Measurements from ENCODE around the gene PBX4. TPM values are rescaled to one million over a fixed set of nuclear protein-coding genes. Genes with fewer than 3 reads are reported as not detected.
A peak's percentile ranks its signal among the peaks of the same experiment; 100 is the strongest.

PBX4 gene
- total RNA-seq, 1 donor from 2014 or later = 56.1 TPM

- H3K27me3 Mint-ChIP-seq (ENCODE audit: unreplicated experiment) = peaks cover 12% of the 10 kb centered on the region
- H3K36me3 Mint-ChIP-seq (ENCODE audit: unreplicated experiment) = peaks cover 4% of the 10 kb centered on the region
- TF ChIP-seq CTCF (IDR thresholded peaks at IDR 0.05; ENCODE audit: partially characterized antibody, unreplicated experiment) = no peak
Measured at GRCh38 chr19:19588546-19588945, 29.9 kb downstream of the PBX4 start.

GRCh38 chr19:19587771-19588170 is 30.7 kb downstream of the PBX4 start:
- Mint-ChIP-seq H3K4me3 (ENCODE audit: unreplicated experiment) (no peak overlapping the region), H3K4me1 (ENCODE audit: low read depth, unreplicated experiment) (peaks cover 19% of the 10 kb centered on the region), H3K36me3 (ENCODE audit: unreplicated experiment) (peaks cover 4% of the 10 kb centered on the region), H3K27me3 (ENCODE audit: unreplicated experiment) (peaks cover 12% of the 10 kb centered on the region), H3K9me3 (ENCODE audit: unreplicated experiment) (peaks cover 6% of the 10 kb centered on the region), H3K27ac (ENCODE audit: unreplicated experiment) (no peak overlapping the region)
- DNase-seq = no peak
- no peak for TF ChIP-seq CTCF (IDR thresholded peaks at IDR 0.05; ENCODE audit: partially characterized antibody, unreplicated experiment)

More at GRCh38 chr19:19588546-19588945, 29.9 kb downstream of the PBX4 start:
- Mint-ChIP-seq H3K4me3 (ENCODE audit: unreplicated experiment) (no peak overlapping the region), H3K9me3 (ENCODE audit: unreplicated experiment) (peaks cover 6% of the 10 kb centered on the region), H3K4me1 (ENCODE audit: low read depth, unreplicated experiment) (peaks cover 19% of the 10 kb centered on the region), H3K27ac (ENCODE audit: unreplicated experiment) (no peak overlapping the region)
- no peak for DNase-seq

- DNase-seq = no peak
- Mint-ChIP-seq H3K27me3 (ENCODE audit: unreplicated experiment) (peaks cover 12% of the 10 kb centered on the region), H3K4me1 (ENCODE audit: low read depth, unreplicated experiment) (peaks cover 27% of the 10 kb centered on the region), H3K27ac (ENCODE audit: unreplicated experiment) (no peak overlapping the region), H3K36me3 (ENCODE audit: unreplicated experiment) (no peaks in the 10 kb centered on the region), H3K4me3 (ENCODE audit: unreplicated experiment) (no peak overlapping the region), H3K9me3 (ENCODE audit: unreplicated experiment) (peaks cover 6% of the 10 kb centered on the region)
- TF ChIP-seq CTCF (IDR thresholded peaks at IDR 0.05; ENCODE audit: partially characterized antibody, unreplicated experiment) = no peak
Measured at GRCh38 chr19:19584356-19584755, 34.1 kb downstream of the PBX4 start.

- H3K27me3 Mint-ChIP-seq (ENCODE audit: unreplicated experiment) = peaks cover 20% of the 10 kb centered on the region
- H3K4me3 Mint-ChIP-seq (ENCODE audit: unreplicated experiment) = peak overlapping the region; percentile 34
- peaks cover 33% of the 10 kb centered on the region for H3K4me1 Mint-ChIP-seq (ENCODE audit: low read depth, unreplicated experiment)
- peaks cover 18% of the 10 kb centered on the region for H3K9me3 Mint-ChIP-seq (ENCODE audit: unreplicated experiment)
- no peak for TF ChIP-seq CTCF (IDR thresholded peaks at IDR 0.05; ENCODE audit: partially characterized antibody, unreplicated experiment)
- H3K36me3 Mint-ChIP-seq (ENCODE audit: unreplicated experiment) = no peaks in the 10 kb centered on the region
- H3K27ac Mint-ChIP-seq (ENCODE audit: unreplicated experiment) = peak overlapping the region; percentile 84
- no peak for DNase-seq
Measured at GRCh38 chr19:19582471-19582870, 36.0 kb downstream of the PBX4 start.

GRCh38 chr19:19581391-19581790 is 37.1 kb downstream of the PBX4 start:
- no peak for DNase-seq
- no peaks in the 10 kb centered on the region for H3K36me3 Mint-ChIP-seq (ENCODE audit: unreplicated experiment)
- peaks cover 20% of the 10 kb centered on the region for H3K27me3 Mint-ChIP-seq (ENCODE audit: unreplicated experiment)
- TF ChIP-seq CTCF (IDR thresholded peaks at IDR 0.05; ENCODE audit: partially characterized antibody, unreplicated experiment) = no peak
- H3K4me1 Mint-ChIP-seq (ENCODE audit: low read depth, unreplicated experiment) = peaks cover 33% of the 10 kb centered on the region
- H3K4me3 Mint-ChIP-seq (ENCODE audit: unreplicated experiment) = no peak overlapping the region
- H3K9me3 Mint-ChIP-seq (ENCODE audit: unreplicated experiment) = peaks cover 18% of the 10 kb centered on the region
- peak overlapping the region; percentile 79 for H3K27ac Mint-ChIP-seq (ENCODE audit: unreplicated experiment)
